ENCODE measurements around the gene KRT78. TPM values are rescaled to one million over a fixed set of nuclear protein-coding genes. Genes with fewer than 3 reads are reported as not detected.

KRT78 gene
- total and polyA plus RNA-seq, 3 donors from 2014 or later: 0.93 to 1.1 (median 0.99) TPM

GRCh38 chr12:52788192-52788875 lies 60.5 kb downstream of the KRT78 start:
- H3K27me3 ChIP-seq: no peaks in the 10 kb centered on the region
- TF ChIP-seq CTCF (IDR thresholded peaks at IDR 0.05): no peak
- H3K4me3 ChIP-seq: no peak overlapping the region
- H3K36me3 ChIP-seq (ENCODE audit: low read depth, missing control alignments): no peaks in the 10 kb centered on the region
- no peak overlapping the region for H3K27ac ChIP-seq
- no peak for DNase-seq
- no peaks in the 10 kb centered on the region for H3K9me3 ChIP-seq
- H3K4me1 ChIP-seq: peaks cover 8% of the 10 kb centered on the region
- intact Hi-C loops (cut with DNase I; ENCODE audit: low total_unique reads): no loop called here
- 70 to 93% methylated on average over 6 of the region's 6 CpGs for WGBS, 2 donors

Other genes starting within 250 kb of the KRT78 start
- 10 to 100 TPM; 11.7 to 16.5 TPM for gene KRT72, start 247.5 kb downstream of the KRT78 start, total RNA-seq
- gene KRT72, start 247.5 kb downstream of the KRT78 start, polyA plus RNA-seq (ENCODE audit: insufficient read depth, low read depth, low replicate concordance): 85.0 TPM
- under 1 TPM in 1 of 2 donors, not detected in 1; 0.16 TPM for gene KRT73, start 230.4 kb downstream of the KRT78 start, total RNA-seq
- gene KRT73, start 230.4 kb downstream of the KRT78 start, polyA plus RNA-seq (ENCODE audit: insufficient read depth, low read depth, low replicate concordance): not detected
- gene KRT2, start 196.8 kb downstream of the KRT78 start, total RNA-seq: not detected
- gene KRT2, start 196.8 kb downstream of the KRT78 start, polyA plus RNA-seq (ENCODE audit: insufficient read depth, low read depth, low replicate concordance): not detected
- not detected for gene KRT1, start 168.6 kb downstream of the KRT78 start, total RNA-seq
- gene KRT1, start 168.6 kb downstream of the KRT78 start, polyA plus RNA-seq (ENCODE audit: insufficient read depth, low read depth, low replicate concordance): 0.20 TPM
- under 1 TPM in 1 of 2 donors, not detected in 1; 0.74 TPM for gene KRT77, start 145.5 kb downstream of the KRT78 start, total RNA-seq
- gene KRT77, start 145.5 kb downstream of the KRT78 start, polyA plus RNA-seq (ENCODE audit: insufficient read depth, low read depth, low replicate concordance): 0.33 TPM
- gene KRT76, start 71.6 kb downstream of the KRT78 start, total RNA-seq: not detected
- not detected for gene KRT76, start 71.6 kb downstream of the KRT78 start, polyA plus RNA-seq (ENCODE audit: insufficient read depth, low read depth, low replicate concordance)
- not detected for gene KRT3, start 52.9 kb downstream of the KRT78 start, total RNA-seq
- gene KRT3, start 52.9 kb downstream of the KRT78 start, polyA plus RNA-seq (ENCODE audit: insufficient read depth, low read depth, low replicate concordance): not detected
- gene KRT4, start 34.9 kb downstream of the KRT78 start, total RNA-seq: under 1 TPM in 1 of 2 donors, not detected in 1; 0.19 TPM
- not detected for gene KRT4, start 34.9 kb downstream of the KRT78 start, polyA plus RNA-seq (ENCODE audit: insufficient read depth, low read depth, low replicate concordance)
- gene KRT79, start 14.7 kb downstream of the KRT78 start, total RNA-seq: under 1 TPM; 0.19 to 0.24 TPM
- not detected for gene KRT79, start 14.7 kb downstream of the KRT78 start, polyA plus RNA-seq (ENCODE audit: insufficient read depth, low read depth, low replicate concordance)
- 10 to 100 TPM; 13.2 to 14.6 TPM for gene KRT8, start 56.1 kb upstream of the KRT78 start, total RNA-seq
- gene KRT8, start 56.1 kb upstream of the KRT78 start, polyA plus RNA-seq (ENCODE audit: insufficient read depth, low read depth, low replicate concordance): 63.0 TPM
- gene KRT18, start 100.1 kb upstream of the KRT78 start, total RNA-seq: 10 to 100 TPM; 20.2 to 35.9 TPM
- gene KRT18, start 100.1 kb upstream of the KRT78 start, polyA plus RNA-seq (ENCODE audit: insufficient read depth, low read depth, low replicate concordance): 51.9 TPM
- 100 to 1,000 TPM; 219 to 305 TPM for gene EIF4B, start 157.5 kb upstream of the KRT78 start, total RNA-seq
- gene EIF4B, start 157.5 kb upstream of the KRT78 start, polyA plus RNA-seq (ENCODE audit: insufficient read depth, low read depth, low replicate concordance): 249 TPM
- gene TNS2, start 201.1 kb upstream of the KRT78 start, total RNA-seq: 100 to 1,000 TPM; 108 to 138 TPM
- 47.0 TPM for gene TNS2, start 201.1 kb upstream of the KRT78 start, polyA plus RNA-seq (ENCODE audit: insufficient read depth, low read depth, low replicate concordance)
- 10 to 100 TPM; 27.7 to 29.5 TPM for gene SPRYD3, start 230.4 kb upstream of the KRT78 start, total RNA-seq
- 29.5 TPM for gene SPRYD3, start 230.4 kb upstream of the KRT78 start, polyA plus RNA-seq (ENCODE audit: insufficient read depth, low read depth, low replicate concordance)
- gene IGFBP6, start 248.7 kb upstream of the KRT78 start, total RNA-seq: 100 to 1,000 TPM; 121 to 261 TPM
- gene IGFBP6, start 248.7 kb upstream of the KRT78 start, polyA plus RNA-seq (ENCODE audit: insufficient read depth, low read depth, low replicate concordance): 185 TPM

All from testis (tissue), 3 donors.